ENCODE measurements around the gene CHMP3. TPM values are rescaled to one million over a fixed set of nuclear protein-coding genes. Genes with fewer than 3 reads are reported as not detected.

CHMP3 gene
- total RNA-seq, 1 experiment from 2014 or later: 69.2 TPM

DNA sequence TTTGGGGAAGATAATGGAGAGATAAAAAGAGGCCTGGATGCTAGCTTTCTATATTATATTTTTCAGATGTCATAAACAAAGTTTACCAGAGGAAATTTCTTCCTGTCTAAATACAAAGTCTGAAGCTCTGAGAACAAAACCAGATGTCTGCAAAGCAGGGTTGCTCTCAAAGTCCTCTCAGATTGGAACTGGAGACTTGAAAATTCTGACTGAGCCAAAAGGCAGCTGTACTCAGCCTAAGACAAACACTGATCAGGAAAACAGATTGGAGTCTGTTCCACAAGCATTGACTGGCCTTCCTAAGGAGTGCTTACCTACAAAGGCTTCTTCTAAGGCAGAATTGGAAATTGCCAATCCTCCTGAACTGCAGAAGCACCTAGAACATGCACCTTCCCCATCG lies 96.9 kb downstream of the CHMP3 start:
- no peak for DNase-seq (ENCODE audit: low spot score)

- DNase-seq (ENCODE audit: low spot score): no peak
Measured at GRCh38 chr2:86464652-86465051, 98.6 kb downstream of the CHMP3 start.

DNA sequence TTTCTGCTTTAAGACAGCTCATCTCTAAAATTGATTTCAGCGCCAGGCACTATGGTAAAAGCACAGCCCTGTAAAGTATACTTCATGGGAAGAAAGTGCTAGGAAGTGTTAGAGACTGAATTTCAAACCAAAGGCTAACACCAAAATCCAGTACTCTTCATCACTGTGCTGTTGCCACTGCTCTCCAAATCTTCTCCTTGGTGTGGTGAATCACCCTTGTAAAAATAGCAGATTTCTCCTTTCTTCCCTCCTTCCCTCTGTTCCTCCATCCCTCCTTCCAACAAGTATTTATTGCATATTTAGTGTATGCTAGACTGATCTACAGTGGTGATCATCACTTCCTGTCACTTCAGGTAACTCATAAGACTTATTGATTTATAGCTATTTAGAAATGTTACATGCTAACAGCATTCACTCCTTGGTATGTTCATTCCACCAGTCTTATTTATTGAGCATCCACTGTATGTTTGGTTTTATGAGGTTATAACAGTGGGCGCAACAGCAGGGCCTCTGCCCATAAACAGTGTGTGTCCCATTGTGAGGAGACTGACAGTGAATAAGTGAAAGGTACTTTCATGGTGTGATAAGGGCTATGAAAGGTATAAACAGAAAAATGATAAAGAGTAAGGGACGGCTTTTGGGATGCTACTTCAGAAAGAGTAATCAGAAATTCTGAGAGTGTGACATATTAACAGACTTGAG lies 102.0 kb downstream of the CHMP3 start:
- DNase-seq (ENCODE audit: low spot score): no peak

DNA sequence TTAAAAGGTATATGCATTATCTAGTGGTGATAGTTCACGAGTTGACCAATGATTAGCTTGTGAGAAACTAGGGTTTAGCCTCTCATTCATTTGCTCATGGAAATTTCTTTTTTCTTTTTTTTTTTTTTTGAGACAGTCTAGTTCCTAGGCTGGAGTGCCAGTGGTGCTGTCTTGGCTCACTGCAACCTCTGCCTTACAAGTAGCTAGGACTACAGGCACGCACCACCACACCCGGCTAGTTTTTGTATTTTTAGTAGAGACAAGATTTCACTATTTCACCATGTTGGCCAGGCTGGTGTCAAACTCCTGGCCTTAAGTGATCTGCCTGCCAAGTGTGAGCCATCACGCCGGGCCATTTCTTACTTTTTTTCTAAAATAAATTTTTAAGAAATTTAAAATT lies 108.1 kb downstream of the CHMP3 start:
- no peak for DNase-seq (ENCODE audit: low spot score)

GRCh38 chr2:86454238-86454637 lies 109.0 kb downstream of the CHMP3 start:
- no peak for DNase-seq (ENCODE audit: low spot score)

DNA sequence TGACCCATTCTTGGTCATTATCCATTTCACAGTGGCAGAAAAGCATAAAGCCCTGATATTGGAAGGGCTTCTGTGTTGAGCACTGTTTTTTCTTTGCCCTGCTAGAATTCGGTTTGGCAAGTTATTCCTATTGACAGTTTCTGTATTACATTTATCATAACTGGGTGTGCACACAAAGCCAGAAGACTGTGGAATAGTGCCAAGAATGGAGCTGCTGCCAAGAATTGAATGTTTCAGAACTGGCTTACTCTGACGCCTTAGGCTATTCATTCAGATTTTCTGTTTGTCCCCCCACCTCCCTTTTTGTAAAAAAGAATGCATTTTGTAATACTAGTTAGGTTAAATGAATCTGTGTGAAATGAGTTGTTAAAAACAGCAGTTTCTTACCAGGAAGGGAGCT lies 109.4 kb downstream of the CHMP3 start:
- DNase-seq (ENCODE audit: low spot score): no peak

Other genes starting within 250 kb of the CHMP3 start
- 1.6 and 1.8 TPM in 2 replicates for gene REEP1, start 225.8 kb downstream of the CHMP3 start, total RNA-seq (2014; rRNA removed; shearing (Covaris generic))
- 8.3 and 10.8 TPM in 2 replicates for gene KDM3A, start 122.1 kb downstream of the CHMP3 start, total RNA-seq (2014; rRNA removed; shearing (Covaris generic))
- gene RNF103, start 60.4 kb upstream of the CHMP3 start, total RNA-seq (2014; rRNA removed; shearing (Covaris generic)): 9.0 and 9.4 TPM in 2 replicates
- 19.2 and 23.2 TPM in 2 replicates for gene RMND5A, start 156.8 kb upstream of the CHMP3 start, total RNA-seq (2014; rRNA removed; shearing (Covaris generic))
- not detected in 2 replicates for gene CD8A, start 227.5 kb upstream of the CHMP3 start, total RNA-seq (2014; rRNA removed; shearing (Covaris generic))

Measured in H4 (cell line).